Thoracic aorta (tissue), 2 donors: ENCODE results near the gene ORC3. TPM values are rescaled to one million over a fixed set of nuclear protein-coding genes. Genes with fewer than 3 reads are reported as not detected.

Experiments used
- ATAC-seq: fragments of 150-250 bp; one replicate; pipeline ENCODE4 v1.8.0; 2017; ENCODE audit warnings: low read depth; ENCODE audit not compliant: insufficient number of reproducible peaks, low FRiP score
- DNase-seq: peaks from one replicate; pipeline ENCODE4 v3.0.0-alpha.2; 2020; ENCODE audit warnings: low spot score
- H3K27ac ChIP-seq, 2 donors: fragments of 200-600 bp; sonication (generic); 1 replicate in 1 of 2; 2 replicates in 1 of 2; pipeline ENCODE4 v1.5.1; 2016; ENCODE audit warnings: mild to moderate bottlenecking in 2 of 2, moderate library complexity in 2 of 2
- H3K27me3 ChIP-seq: fragments of 200-600 bp; sonication (generic); replicated peaks from 2 replicates; pipeline ENCODE4 v1.6.0; 2016; ENCODE audit warnings: mild to moderate bottlenecking; ENCODE audit not compliant: insufficient read depth
- H3K36me3 ChIP-seq: fragments of 200-600 bp; sonication (generic); one replicate; pipeline ENCODE4 v1.5.1; 2016
- H3K4me1 ChIP-seq, 2 donors: fragments of 200-600 bp; sonication (generic); 1 replicate in 1 of 2; 2 replicates in 1 of 2; pipeline versions ENCODE4 v1.5.1 to v1.6.0; 2016; ENCODE audit warnings: low read depth in 2 of 2, mild to moderate bottlenecking in 1 of 2; ENCODE audit not compliant: control insufficient read depth in 1 of 2
- H3K4me3 ChIP-seq: fragments of 200-600 bp; sonication (generic); 2 replicates; pipeline ENCODE4 v1.5.1; 2016; ENCODE audit warnings: mild to moderate bottlenecking
- H3K9me3 ChIP-seq: fragments of 200-600 bp; sonication (generic); 2 replicates; pipeline ENCODE4 v1.5.1; 2016
- CTCF ChIP-seq: fragments of 200-600 bp; sonication (generic); IDR thresholded peaks from one replicate; pipeline ENCODE4 v1.5.1; 2019; ENCODE audit warnings: antibody characterized with exemption
- total RNA-seq, 2 donors: library from RNA; depleted of rRNA; stranded (reverse); fragments of >200 nt; gene quantifications; one replicate each; pipeline versions ENCODE4 v1.1.0 to v1.2.3, GENCODE V29; 2016

ORC3 gene
- total RNA-seq, 2 donors from 2014 or later = 7.3 to 13.8 TPM

GRCh38 chr6:87633851-87634250, 43.9 kb downstream of the ORC3 start:
- peaks cover 2% of the 10 kb centered on the region for H3K36me3 ChIP-seq
- no peak overlapping the region for H3K4me3 ChIP-seq
- no peak for DNase-seq
- H3K27me3 ChIP-seq = no peaks in the 10 kb centered on the region
- H3K27ac ChIP-seq = no peak overlapping the region
- no peaks in the 10 kb centered on the region for H3K9me3 ChIP-seq
- H3K4me1 ChIP-seq = no peaks in the 10 kb centered on the region
- no peak for TF ChIP-seq CTCF
- no peak for ATAC-seq

GRCh38 chr6:87636315-87636714, 46.4 kb downstream of the ORC3 start:
- Histone ChIP-seq H3K36me3 (peaks cover 14% of the 10 kb centered on the region), H3K4me3 (no peak overlapping the region), H3K9me3 (no peaks in the 10 kb centered on the region), H3K4me1 (no peaks in the 10 kb centered on the region), H3K27ac (no peak overlapping the region), H3K27me3 (no peaks in the 10 kb centered on the region)
- ATAC-seq = no peak
- no peak for DNase-seq
- no peak for TF ChIP-seq CTCF

GRCh38 chr6:87637106-87637505, 47.2 kb downstream of the ORC3 start:
- no peaks in the 10 kb centered on the region for H3K9me3 ChIP-seq
- no peaks in the 10 kb centered on the region for H3K4me1 ChIP-seq
- H3K27ac ChIP-seq = no peak overlapping the region
- no peaks in the 10 kb centered on the region for H3K27me3 ChIP-seq
- TF ChIP-seq CTCF = no peak
- no peak overlapping the region for H3K4me3 ChIP-seq
- H3K36me3 ChIP-seq = peaks cover 14% of the 10 kb centered on the region
- no peak for ATAC-seq
- no peak for DNase-seq

- H3K4me1 ChIP-seq = no peaks in the 10 kb centered on the region
- no peaks in the 10 kb centered on the region for H3K27me3 ChIP-seq
- ATAC-seq = no peak
- TF ChIP-seq CTCF = no peak
- H3K4me3 ChIP-seq = no peak overlapping the region
- no peak for DNase-seq
- H3K36me3 ChIP-seq = peaks cover 12% of the 10 kb centered on the region
- H3K9me3 ChIP-seq = no peaks in the 10 kb centered on the region
- H3K27ac ChIP-seq = no peak overlapping the region
Measured at GRCh38 chr6:87639373-87639772, 49.4 kb downstream of the ORC3 start.

- Histone ChIP-seq H3K36me3 (peaks cover 12% of the 10 kb centered on the region), H3K27ac (no peak overlapping the region), H3K9me3 (no peaks in the 10 kb centered on the region), H3K4me3 (no peak overlapping the region), H3K27me3 (no peaks in the 10 kb centered on the region), H3K4me1 (no peaks in the 10 kb centered on the region)
- TF ChIP-seq CTCF = no peak
- ATAC-seq (no peak), DNase-seq (no peak)
Measured at GRCh38 chr6:87641065-87641692, 51.2 kb downstream of the ORC3 start.
